Activated CD8-positive, alpha-beta T cell treated with anti-CD3 and anti-CD28 coated beads for 36 hours (primary cell): ENCODE measurements around the gene LMF1. TPM values are rescaled to one million over a fixed set of nuclear protein-coding genes. Genes with fewer than 3 reads are reported as not detected.

Experiments used
- ATAC-seq: fragments of 200-7000 bp; cut with Tn5 transposase; one replicate; pipeline ENCODE4 v1.10.0; 2021; ENCODE audit warnings: mild to moderate bottlenecking, moderate library complexity
- CTCF ChIA-PET: fragments of 350-600 bp; sonication (Branson Sonifier 250); formaldehyde crosslinking; loops from one replicate; lab custom pipeline; 2021; ENCODE audit warnings: antibody characterized with exemption; lab: Charles Lee
- POLR2A ChIA-PET: fragments of 350-600 bp; sonication (Branson Sonifier 250); formaldehyde crosslinking; loops from one replicate; lab custom pipeline; 2021; ENCODE audit warnings: antibody characterized with exemption; lab: Charles Lee
- DNase-seq: peaks from one replicate; pipeline ENCODE4 v3.0.0-alpha.2; 2020
- H3K27ac Mint-ChIP-seq: one replicate; pipeline ENCODE4 v1.8.0; 2021; ENCODE audit warnings: mild to moderate bottlenecking, mixed read lengths
- H3K27me3 Mint-ChIP-seq: one replicate; pipeline ENCODE4 v1.8.0; 2021; ENCODE audit warnings: mixed read lengths
- H3K36me3 Mint-ChIP-seq: one replicate; pipeline ENCODE4 v1.8.0; 2021; ENCODE audit warnings: low read depth, mixed read lengths
- H3K4me1 Mint-ChIP-seq: one replicate; pipeline ENCODE4 v1.8.0; 2021; ENCODE audit warnings: low read depth, mixed read lengths
- H3K4me3 Mint-ChIP-seq: one replicate; pipeline ENCODE4 v1.8.0; 2021; ENCODE audit warnings: mild to moderate bottlenecking, moderate library complexity, mixed read lengths
- H3K9me3 Mint-ChIP-seq: one replicate; pipeline ENCODE4 v1.8.0; 2021; ENCODE audit warnings: mixed read lengths
- intact Hi-C: fragments of 100-400 bp; cut with micrococcal nuclease; formaldehyde crosslinking; loops from one replicate; pipeline ENCODE4 v1.10.0; 2022
- total RNA-seq, 2 experiments: library from RNA; stranded (reverse); gene quantifications; one replicate each; pipeline ENCODE4 v1.2.3, GENCODE V29; 2021
- TF ChIP-seq, protein P1 (sequence below): fragments of 200-600 bp; IDR thresholded peaks from one replicate; pipeline ENCODE4 v1.8.0; 2022; ENCODE audit warnings: antibody characterized with exemption, mild to moderate bottlenecking

LMF1 gene
- total RNA-seq, result 1 to 10 TPM; 8.7 to 9.7 TPM

DNA sequence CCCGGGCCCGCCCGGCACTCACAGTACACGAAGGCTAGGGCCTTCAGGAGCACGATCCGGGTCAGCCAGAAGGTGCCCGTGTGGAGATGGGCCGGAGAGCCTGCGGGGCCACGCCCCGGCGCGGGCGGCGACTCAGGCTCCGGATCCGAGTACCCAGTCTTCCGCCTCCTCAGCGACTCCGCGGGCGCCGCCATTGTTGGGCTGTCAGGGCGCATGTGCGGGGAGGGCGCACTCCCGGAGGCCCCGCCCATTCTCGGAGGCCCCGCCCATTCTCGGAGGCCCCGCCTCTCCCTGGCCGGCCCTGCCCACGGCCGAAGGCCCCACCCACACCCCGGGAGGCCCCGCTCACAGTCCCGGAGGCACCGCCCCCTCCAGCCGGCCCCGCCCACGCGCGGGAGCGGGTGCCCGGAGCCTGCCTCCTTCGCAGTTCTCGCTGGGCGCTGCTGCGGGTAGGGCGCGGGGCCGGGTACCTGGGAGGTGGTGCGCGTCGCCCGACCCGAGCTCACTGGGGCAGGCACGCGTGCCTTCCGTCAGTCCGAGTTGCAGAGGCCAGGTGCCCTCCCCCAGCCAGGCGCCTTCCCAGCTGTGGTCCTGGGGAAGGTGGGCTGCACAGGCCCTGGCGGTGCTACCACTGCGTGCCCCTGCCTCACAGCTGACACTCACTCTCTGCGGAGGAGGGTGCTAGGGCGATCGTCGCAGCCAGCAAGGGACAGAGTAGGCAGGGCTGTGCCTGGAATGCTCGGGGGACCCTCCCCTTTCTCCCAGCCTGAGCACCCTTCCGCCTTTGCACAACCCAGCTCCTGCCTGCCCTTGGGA, at the start of gene LMF1:
LMF1 (minus strand) TSS at position 219 of the 816 bp plus-strand sequence; CDS start at position 215, 4 bp downstream.
- ATAC-seq (peak; percentile 99), DNase-seq (peak; percentile 93)
- ChIA-PET POLR2A (interaction anchor here (1.0 to 3.8 kb wide), 3 partner anchors 10 to 30 kb away, joined by 3 to 30 read pairs (median 3); partner anchors contain the start of gene SOX8), CTCF (interaction anchor here (1.4 kb wide), 1 partner anchor 10 kb away, joined by 5 read pairs; no protein-coding TSS in a partner anchor)
- intact Hi-C loops, result no loop called here
- Mint-ChIP-seq H3K36me3 (peaks cover 9% of the 10 kb centered on the region), H3K9me3 (no peaks in the 10 kb centered on the region), H3K27me3 (no peaks in the 10 kb centered on the region), H3K4me1 (peaks cover 11% of the 10 kb centered on the region), H3K4me3 (peak within 1 kb of the TSS; percentile 78), H3K27ac (peak within 1 kb of the TSS; percentile 74)
- TF ChIP-seq, protein P1, sequence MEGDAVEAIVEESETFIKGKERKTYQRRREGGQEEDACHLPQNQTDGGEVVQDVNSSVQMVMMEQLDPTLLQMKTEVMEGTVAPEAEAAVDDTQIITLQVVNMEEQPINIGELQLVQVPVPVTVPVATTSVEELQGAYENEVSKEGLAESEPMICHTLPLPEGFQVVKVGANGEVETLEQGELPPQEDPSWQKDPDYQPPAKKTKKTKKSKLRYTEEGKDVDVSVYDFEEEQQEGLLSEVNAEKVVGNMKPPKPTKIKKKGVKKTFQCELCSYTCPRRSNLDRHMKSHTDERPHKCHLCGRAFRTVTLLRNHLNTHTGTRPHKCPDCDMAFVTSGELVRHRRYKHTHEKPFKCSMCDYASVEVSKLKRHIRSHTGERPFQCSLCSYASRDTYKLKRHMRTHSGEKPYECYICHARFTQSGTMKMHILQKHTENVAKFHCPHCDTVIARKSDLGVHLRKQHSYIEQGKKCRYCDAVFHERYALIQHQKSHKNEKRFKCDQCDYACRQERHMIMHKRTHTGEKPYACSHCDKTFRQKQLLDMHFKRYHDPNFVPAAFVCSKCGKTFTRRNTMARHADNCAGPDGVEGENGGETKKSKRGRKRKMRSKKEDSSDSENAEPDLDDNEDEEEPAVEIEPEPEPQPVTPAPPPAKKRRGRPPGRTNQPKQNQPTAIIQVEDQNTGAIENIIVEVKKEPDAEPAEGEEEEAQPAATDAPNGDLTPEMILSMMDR, result no peak

DNA sequence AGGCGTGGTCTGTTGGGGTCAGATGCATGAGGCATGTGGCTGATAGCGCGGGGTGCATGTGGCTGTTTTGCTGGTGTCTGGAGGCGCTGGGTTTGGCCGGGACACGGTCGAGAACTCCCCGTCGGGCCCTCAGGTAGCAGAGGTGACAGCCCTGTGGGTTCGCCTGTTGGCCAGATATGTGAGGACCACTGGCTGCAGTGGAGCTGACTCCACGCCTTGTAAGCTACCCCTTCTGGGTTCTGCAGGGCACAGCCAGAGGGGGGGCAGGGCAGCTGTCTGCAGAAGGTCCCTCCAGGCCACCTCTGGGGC, 49.3 kb upstream of the LMF1 start:
- DNase-seq, result no peak
- Mint-ChIP-seq H3K4me3 (no peak overlapping the region), H3K27ac (no peak overlapping the region), H3K4me1 (no peaks in the 10 kb centered on the region), H3K27me3 (no peaks in the 10 kb centered on the region), H3K9me3 (no peaks in the 10 kb centered on the region), H3K36me3 (no peaks in the 10 kb centered on the region)
- ChIA-PET POLR2A (no interaction called here), CTCF (interaction anchor here (1.5 kb wide), 1 partner anchor 83 kb away, joined by 3 read pairs; no protein-coding TSS in a partner anchor)
- intact Hi-C loops, result no loop called here
- TF ChIP-seq, protein P1, result no peak
- ATAC-seq, result no peak

DNA sequence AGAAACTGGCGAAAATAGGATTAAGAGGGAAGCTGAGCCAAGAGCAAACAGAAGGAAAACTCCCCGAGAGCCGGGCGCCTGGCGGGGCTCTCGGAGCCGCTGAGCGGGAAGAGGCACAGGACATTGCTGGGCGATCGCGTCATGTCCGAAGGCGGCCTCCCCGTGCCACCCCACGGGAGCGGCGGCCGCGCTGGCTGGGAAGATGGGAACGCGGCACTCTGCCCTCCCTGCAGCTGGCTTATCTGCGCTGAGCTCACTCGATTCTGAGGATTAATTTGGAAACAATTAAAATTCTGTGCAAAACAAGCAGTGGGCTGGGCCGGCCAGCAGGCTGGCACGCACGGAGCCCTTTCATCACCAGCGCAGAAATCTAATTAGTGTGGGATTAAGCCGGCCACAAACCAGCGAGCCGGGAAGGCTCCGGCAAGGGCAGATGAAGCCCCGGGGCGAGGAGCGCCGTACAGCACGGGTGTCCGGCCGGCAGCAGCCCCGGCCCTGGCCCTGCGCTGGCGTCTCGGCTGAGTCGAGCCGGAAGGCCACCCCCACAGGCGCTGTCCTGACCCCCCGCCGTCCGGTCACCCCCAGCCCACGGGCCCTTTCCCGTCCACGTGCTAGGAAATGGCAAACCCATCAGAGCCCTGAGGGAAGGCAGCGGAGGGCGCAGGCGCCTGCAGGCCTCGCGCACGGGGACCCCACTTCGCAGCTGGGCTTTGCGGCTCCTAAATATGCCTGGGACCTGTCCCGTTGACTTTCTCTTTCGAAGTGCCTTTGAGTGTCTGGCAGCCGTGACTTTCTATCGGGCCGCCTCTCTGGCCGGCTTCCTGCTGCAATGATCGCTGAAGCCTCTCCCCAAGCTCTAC, 48.7 kb upstream of the LMF1 start:
- H3K4me3 Mint-ChIP-seq, result no peak overlapping the region
- H3K9me3 Mint-ChIP-seq, result no peaks in the 10 kb centered on the region
- POLR2A ChIA-PET, result no interaction called here
- no peaks in the 10 kb centered on the region for H3K4me1 Mint-ChIP-seq
- CTCF ChIA-PET, result interaction anchor here (1.5 kb wide), 1 partner anchor 83 kb away, joined by 3 read pairs; no protein-coding TSS in a partner anchor
- DNase-seq (no peak), ATAC-seq (no peak)
- no peak overlapping the region for H3K27ac Mint-ChIP-seq
- intact Hi-C loops, result no loop called here
- no peaks in the 10 kb centered on the region for H3K36me3 Mint-ChIP-seq
- TF ChIP-seq, protein P1, result no peak
- no peaks in the 10 kb centered on the region for H3K27me3 Mint-ChIP-seq

DNA sequence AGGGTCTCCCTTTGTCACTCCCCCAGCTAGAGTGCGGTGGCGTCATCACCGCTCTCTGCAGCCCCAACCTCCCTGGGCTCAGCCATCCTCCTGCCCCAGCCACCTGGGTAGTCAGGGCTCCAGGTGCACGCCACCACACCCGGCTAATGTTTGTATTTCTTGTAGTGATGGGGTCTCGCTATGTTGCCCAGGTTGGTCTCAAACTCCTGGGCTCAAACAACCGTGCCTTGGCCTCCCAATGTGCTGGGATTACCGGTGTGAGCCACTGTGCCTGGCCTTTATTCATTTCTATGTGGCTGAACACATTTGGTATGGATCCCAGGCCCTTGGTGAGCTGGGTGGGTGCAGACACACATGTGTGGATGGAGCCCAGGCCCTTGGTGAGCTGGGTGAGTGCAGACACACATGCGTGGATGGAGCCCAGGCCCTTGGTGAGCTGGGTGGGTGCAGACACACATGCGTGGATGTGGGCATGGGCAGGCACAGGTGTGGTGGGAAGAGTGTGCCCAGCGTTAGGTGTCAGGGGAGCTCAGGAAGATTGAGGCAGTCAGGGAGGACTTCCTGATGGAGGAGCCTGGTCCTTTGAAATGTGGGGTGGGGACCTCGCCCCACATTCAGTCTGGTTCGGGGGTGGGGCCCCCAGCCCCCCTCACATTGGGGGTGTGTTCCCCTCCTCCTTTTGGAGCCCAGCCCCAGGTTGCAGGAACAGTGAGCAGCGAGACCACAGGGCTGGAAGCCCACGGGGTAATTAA, 47.8 kb upstream of the LMF1 start:
- no peaks in the 10 kb centered on the region for H3K36me3 Mint-ChIP-seq
- H3K4me3 Mint-ChIP-seq, result no peak overlapping the region
- H3K27ac Mint-ChIP-seq, result no peak overlapping the region
- no peaks in the 10 kb centered on the region for H3K9me3 Mint-ChIP-seq
- POLR2A ChIA-PET, result no interaction called here
- CTCF ChIA-PET, result interaction anchor here (1.5 kb wide), 1 partner anchor 84 kb away, joined by 3 read pairs; no protein-coding TSS in a partner anchor
- no peaks in the 10 kb centered on the region for H3K27me3 Mint-ChIP-seq
- no peaks in the 10 kb centered on the region for H3K4me1 Mint-ChIP-seq
- intact Hi-C loops, result no loop called here
- ATAC-seq (no peak), DNase-seq (no peak)
- TF ChIP-seq, protein P1, result no peak
